SJSA1 (cell line): ENCODE measurements around the gene GSAP. TPM values are rescaled to one million over a fixed set of nuclear protein-coding genes. Genes with fewer than 3 reads are reported as not detected.

Source experiments
- DNase-seq, 2 experiments: peaks; one replicate each; pipeline ENCODE4 v3.0.0-alpha.2; 2015 to 2020; ENCODE audit warnings: low spot score in 2 of 2, low read depth in 1 of 2
- H3K27ac ChIP-seq: fragments of 250-450 bp; sonication (Bioruptor Pico); 2 replicates; pipeline ENCODE4 v1.5.1; 2020; ENCODE audit warnings: mild to moderate bottlenecking, moderate library complexity
- H3K27me3 ChIP-seq: fragments of 250-450 bp; sonication (Bioruptor Pico); replicated peaks from 2 replicates; pipeline ENCODE4 v1.5.1; 2020; ENCODE audit warnings: mild to moderate bottlenecking, moderate library complexity
- H3K36me3 ChIP-seq: fragments of 250-450 bp; sonication (Bioruptor Pico); 2 replicates; pipeline ENCODE4 v1.5.1; 2020; ENCODE audit warnings: mild to moderate bottlenecking
- H3K4me1 ChIP-seq: fragments of 250-450 bp; sonication (Bioruptor Pico); replicated peaks from 2 replicates; pipeline ENCODE4 v1.6.1; 2021; ENCODE audit warnings: mild to moderate bottlenecking
- H3K4me3 ChIP-seq: fragments of 250-450 bp; sonication (Bioruptor Pico); 2 replicates; pipeline ENCODE4 v1.5.1; 2020; ENCODE audit warnings: mild to moderate bottlenecking
- H3K9me3 ChIP-seq: fragments of 250-450 bp; sonication (Bioruptor Pico); replicated peaks from 2 replicates; pipeline ENCODE4 v1.5.1; 2020; ENCODE audit warnings: mild to moderate bottlenecking
- total RNA-seq: library from RNA; depleted of rRNA; stranded (reverse); fragments of >200 nt; shearing (Covaris generic); gene quantifications from 2 replicates; pipeline ENCODE4 v1.2.3, GENCODE V29; 2014

The GSAP gene
- total RNA-seq, 1 experiment from 2014 or later: 3.7 TPM

- H3K9me3 ChIP-seq: no peaks in the 10 kb centered on the region
- no peak overlapping the region for H3K4me3 ChIP-seq
- no peaks in the 10 kb centered on the region for H3K27me3 ChIP-seq
- no peak overlapping the region; the same call in 1 of the 2 replicates for H3K27ac ChIP-seq
- H3K36me3 ChIP-seq: no peaks in the 10 kb centered on the region
- peak; percentile 76 for DNase-seq
- peaks cover 35% of the 10 kb centered on the region for H3K4me1 ChIP-seq
Measured at GRCh38 chr7:77331938-77332695, 84.0 kb downstream of the GSAP start.

GRCh38 chr7:77330169-77330882 is 85.8 kb downstream of the GSAP start:
- Histone ChIP-seq H3K27me3 (no peaks in the 10 kb centered on the region), H3K9me3 (no peaks in the 10 kb centered on the region), H3K27ac (no peak overlapping the region), H3K36me3 (no peaks in the 10 kb centered on the region), H3K4me3 (no peak overlapping the region), H3K4me1 (peaks cover 47% of the 10 kb centered on the region)
- peak in 1 of 2 experiments; percentile 28 for DNase-seq

- no peak for DNase-seq
- peaks cover 47% of the 10 kb centered on the region for H3K4me1 ChIP-seq
- no peaks in the 10 kb centered on the region for H3K36me3 ChIP-seq
- no peak overlapping the region for H3K27ac ChIP-seq
- no peaks in the 10 kb centered on the region for H3K27me3 ChIP-seq
- no peak overlapping the region for H3K4me3 ChIP-seq
- no peaks in the 10 kb centered on the region for H3K9me3 ChIP-seq
Measured at GRCh38 chr7:77329466-77330168, 86.5 kb downstream of the GSAP start.

GRCh38 chr7:77328669-77329068 is 87.5 kb downstream of the GSAP start:
- no peaks in the 10 kb centered on the region for H3K27me3 ChIP-seq
- H3K4me3 ChIP-seq: no peak overlapping the region
- DNase-seq: no peak
- H3K36me3 ChIP-seq: no peaks in the 10 kb centered on the region
- H3K4me1 ChIP-seq: peaks cover 47% of the 10 kb centered on the region
- no peaks in the 10 kb centered on the region for H3K9me3 ChIP-seq
- H3K27ac ChIP-seq: peak overlapping the region; percentile 40

GRCh38 chr7:77327932-77328628 is 88.1 kb downstream of the GSAP start:
- H3K36me3 ChIP-seq: no peaks in the 10 kb centered on the region
- DNase-seq: no peak
- H3K4me1 ChIP-seq: peaks cover 47% of the 10 kb centered on the region
- peak overlapping the region; percentile 40 for H3K27ac ChIP-seq
- H3K27me3 ChIP-seq: no peaks in the 10 kb centered on the region
- no peak overlapping the region for H3K4me3 ChIP-seq
- no peaks in the 10 kb centered on the region for H3K9me3 ChIP-seq

- no peaks in the 10 kb centered on the region for H3K9me3 ChIP-seq
- H3K36me3 ChIP-seq: no peaks in the 10 kb centered on the region
- no peak for DNase-seq
- peaks cover 47% of the 10 kb centered on the region for H3K4me1 ChIP-seq
- H3K27ac ChIP-seq: no peak overlapping the region
- no peak overlapping the region for H3K4me3 ChIP-seq
- H3K27me3 ChIP-seq: no peaks in the 10 kb centered on the region
Measured at GRCh38 chr7:77327067-77327931, 88.8 kb downstream of the GSAP start.

- no peaks in the 10 kb centered on the region for H3K27me3 ChIP-seq
- no peak overlapping the region for H3K27ac ChIP-seq
- no peaks in the 10 kb centered on the region for H3K9me3 ChIP-seq
- H3K4me3 ChIP-seq: no peak overlapping the region
- DNase-seq: no peak
- H3K4me1 ChIP-seq: peaks cover 43% of the 10 kb centered on the region
- no peaks in the 10 kb centered on the region for H3K36me3 ChIP-seq
Measured at GRCh38 chr7:77326131-77326530, 90.0 kb downstream of the GSAP start.

GRCh38 chr7:77321300-77321699 is 94.8 kb downstream of the GSAP start:
- no peak for DNase-seq
- Histone ChIP-seq H3K4me3 (no peak overlapping the region), H3K27ac (no peak overlapping the region), H3K4me1 (peaks cover 6% of the 10 kb centered on the region), H3K27me3 (no peaks in the 10 kb centered on the region), H3K9me3 (no peaks in the 10 kb centered on the region), H3K36me3 (no peaks in the 10 kb centered on the region)

- peaks cover under 1% of the 10 kb centered on the region; the same call in 1 of the 2 replicates for H3K4me1 ChIP-seq
- no peaks in the 10 kb centered on the region for H3K36me3 ChIP-seq
- H3K27me3 ChIP-seq: no peaks in the 10 kb centered on the region
- H3K9me3 ChIP-seq: no peaks in the 10 kb centered on the region
- H3K27ac ChIP-seq: no peak overlapping the region
- H3K4me3 ChIP-seq: no peak overlapping the region
- no peak for DNase-seq
Measured at GRCh38 chr7:77320714-77321113, 95.4 kb downstream of the GSAP start.

- H3K27me3 ChIP-seq: no peaks in the 10 kb centered on the region
- no peak overlapping the region for H3K27ac ChIP-seq
- no peak for DNase-seq
- H3K36me3 ChIP-seq: no peaks in the 10 kb centered on the region
- no peak overlapping the region for H3K4me3 ChIP-seq
- no peaks in the 10 kb centered on the region for H3K4me1 ChIP-seq
- H3K9me3 ChIP-seq: no peaks in the 10 kb centered on the region
Measured at GRCh38 chr7:77320137-77320536, 96.0 kb downstream of the GSAP start.

GRCh38 chr7:77318019-77318418 is 98.1 kb downstream of the GSAP start:
- Histone ChIP-seq H3K27me3 (no peaks in the 10 kb centered on the region), H3K36me3 (no peaks in the 10 kb centered on the region), H3K27ac (no peak overlapping the region), H3K4me1 (no peaks in the 10 kb centered on the region), H3K4me3 (no peak overlapping the region), H3K9me3 (no peaks in the 10 kb centered on the region)
- DNase-seq: no peak

- no peak for DNase-seq
- H3K27me3 ChIP-seq: no peaks in the 10 kb centered on the region
- H3K27ac ChIP-seq: no peak overlapping the region
- no peaks in the 10 kb centered on the region for H3K36me3 ChIP-seq
- H3K4me3 ChIP-seq: no peak overlapping the region
- H3K9me3 ChIP-seq: no peaks in the 10 kb centered on the region
- no peaks in the 10 kb centered on the region for H3K4me1 ChIP-seq
Measured at GRCh38 chr7:77316219-77316978, 99.8 kb downstream of the GSAP start.
